Dedifferentiated amniotic fluid mesenchymal stem cell (primary cell): ENCODE data around the gene CAV2.

Experiments used
- DNase-seq: peaks from one replicate; pipeline ENCODE4 v3.0.0-alpha.2; 2016; ENCODE audit errors: extremely low spot score

Gene CAV2

GRCh38 chr7:116524609-116525297 is 25.2 kb downstream of the CAV2 start, which contains the start of gene CAV1:
Gene CAV1 (plus strand): TSS chr7:116525036. CDS start chr7:116525063, 27 bp downstream.
- peak; percentile 91 for DNase-seq

DNA sequence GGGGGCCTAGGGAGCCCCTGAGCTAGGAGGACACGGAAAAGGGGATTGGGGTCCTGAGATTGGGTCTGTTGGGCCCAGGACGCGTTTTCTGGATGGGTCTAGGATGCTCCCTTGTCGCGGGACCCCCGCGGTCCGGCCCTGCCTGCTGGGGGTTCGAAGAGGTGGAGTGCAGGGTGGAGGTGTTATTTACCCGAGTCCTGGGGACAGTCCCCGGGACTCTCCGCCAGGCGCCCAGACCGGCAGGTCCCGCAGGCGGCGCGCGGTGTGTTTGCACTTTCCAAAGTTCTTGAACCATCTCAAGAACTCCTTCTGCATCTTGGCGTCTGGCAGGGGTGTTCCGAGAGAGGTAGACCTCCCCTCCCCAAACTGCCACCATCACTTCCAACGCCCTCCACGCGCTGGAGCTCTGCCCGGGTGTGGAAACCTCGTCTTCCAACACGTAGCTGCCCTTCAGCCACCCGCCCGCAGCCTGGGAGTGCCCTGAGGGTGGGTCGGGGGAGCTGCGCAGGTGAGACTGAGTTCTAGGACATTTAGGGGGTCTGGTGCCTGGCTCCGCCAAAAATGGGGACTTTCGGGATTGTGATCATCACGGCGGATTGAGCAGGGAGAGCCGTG is 25.9 kb downstream of the CAV2 start:
- no peak for DNase-seq

GRCh38 chr7:116525913-116526861 is 26.6 kb downstream of the CAV2 start:
- peak; percentile 82 for DNase-seq

GRCh38 chr7:116526897-116527296 is 27.4 kb downstream of the CAV2 start:
- DNase-seq = no peak

DNA sequence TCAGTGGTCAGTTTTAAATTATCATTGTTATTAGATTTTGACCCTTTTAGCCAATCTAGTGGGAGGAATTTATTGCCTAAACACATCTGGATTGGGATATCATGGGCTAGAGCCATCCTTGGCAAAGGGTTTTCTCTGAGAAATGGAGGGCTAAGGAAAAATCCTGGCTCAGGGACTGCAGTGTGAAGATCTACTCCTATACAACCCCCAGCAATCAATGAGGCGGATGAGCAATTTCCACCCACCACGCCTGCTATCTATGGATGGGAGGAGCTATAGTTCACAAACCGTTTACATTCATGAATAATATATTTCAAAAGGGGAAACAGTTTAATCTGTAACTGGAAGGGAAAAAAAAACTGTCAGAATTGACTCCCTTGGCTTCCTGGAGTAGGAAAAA is 28.0 kb downstream of the CAV2 start:
- DNase-seq = no peak

GRCh38 chr7:116528008-116528789 is 28.7 kb downstream of the CAV2 start:
- DNase-seq = peak; percentile 93

- no peak for DNase-seq
These were observed 29.7 kb downstream of the CAV2 start for GRCh38 chr7:116529250-116529649.

DNA sequence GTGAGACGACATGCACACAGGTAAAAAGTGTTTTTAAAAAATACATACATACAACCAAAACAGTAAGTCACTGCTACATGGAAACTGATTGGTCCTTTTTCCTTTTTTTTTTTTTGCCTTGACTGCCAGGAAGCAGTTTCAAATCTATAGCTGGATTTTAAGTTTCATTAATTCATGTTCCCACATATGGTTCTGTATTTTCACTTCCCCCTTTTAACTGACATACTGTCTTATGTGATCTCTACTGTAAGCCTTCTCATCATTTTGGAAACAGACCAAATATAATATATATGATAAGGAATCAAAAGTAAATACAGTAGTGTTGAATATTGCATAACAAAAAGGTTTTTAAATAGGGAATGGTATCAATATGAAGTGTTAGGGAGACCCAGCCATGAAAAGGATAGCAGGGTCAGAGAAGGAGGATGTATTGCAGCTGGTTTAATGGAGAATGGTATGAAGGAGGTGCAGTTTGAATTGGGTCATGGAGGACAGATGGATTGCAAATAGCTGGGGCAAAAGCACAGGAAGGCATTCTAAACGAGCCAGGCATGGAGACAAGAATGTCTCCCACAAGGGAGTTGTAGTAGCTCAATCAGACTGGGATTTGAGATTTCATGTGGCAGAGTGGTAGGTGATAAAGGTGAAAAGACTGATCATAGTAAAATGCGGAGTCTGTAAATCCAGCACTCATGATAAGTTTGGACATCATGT is 30.7 kb downstream of the CAV2 start:
- no peak for DNase-seq

GRCh38 chr7:116532102-116532688 is 32.7 kb downstream of the CAV2 start:
- no peak for DNase-seq

DNA sequence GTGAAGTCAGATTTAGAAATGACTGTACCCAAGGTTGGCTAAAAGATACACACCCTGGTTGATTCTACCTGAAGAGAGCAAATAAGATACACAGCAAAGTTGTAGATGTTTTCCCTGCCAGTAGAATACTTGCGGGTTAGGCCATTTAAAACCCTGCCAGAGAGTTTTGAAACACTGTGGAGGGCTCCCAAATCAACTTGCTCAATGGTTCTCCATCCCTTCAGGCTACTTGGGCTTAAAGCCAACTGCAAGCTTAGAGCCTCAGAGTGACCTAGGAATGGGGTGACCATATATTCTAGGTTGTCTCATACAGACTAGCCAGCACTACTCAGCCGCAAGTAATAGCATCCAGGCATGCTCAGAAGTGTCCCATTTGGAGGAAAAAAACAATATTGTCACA is 35.3 kb downstream of the CAV2 start:
- DNase-seq = no peak

GRCh38 chr7:116535416-116535815 is 35.9 kb downstream of the CAV2 start:
- DNase-seq = no peak

GRCh38 chr7:116538138-116538537 is 38.6 kb downstream of the CAV2 start:
- DNase-seq = no peak

GRCh38 chr7:116539879-116540278 is 40.3 kb downstream of the CAV2 start:
- DNase-seq = no peak

DNA sequence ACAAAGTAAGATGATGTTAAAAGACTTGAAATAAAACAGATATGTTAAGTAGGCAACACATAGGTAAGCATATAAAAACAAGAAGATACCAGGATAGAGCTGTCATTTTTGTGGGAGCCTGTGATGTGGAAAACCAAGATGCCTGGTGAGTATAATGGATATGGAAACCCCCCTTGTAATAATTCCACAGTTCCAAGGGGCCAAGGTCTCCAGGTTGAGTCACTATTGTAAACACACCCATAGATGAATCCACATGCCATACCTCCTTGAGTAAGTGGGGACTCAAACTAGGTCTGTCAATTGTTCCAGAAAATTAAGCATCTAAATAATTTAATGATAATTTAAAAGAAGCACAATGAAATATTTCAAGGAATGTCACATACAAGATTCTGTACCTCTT is 41.2 kb downstream of the CAV2 start:
- no peak for DNase-seq

DNA sequence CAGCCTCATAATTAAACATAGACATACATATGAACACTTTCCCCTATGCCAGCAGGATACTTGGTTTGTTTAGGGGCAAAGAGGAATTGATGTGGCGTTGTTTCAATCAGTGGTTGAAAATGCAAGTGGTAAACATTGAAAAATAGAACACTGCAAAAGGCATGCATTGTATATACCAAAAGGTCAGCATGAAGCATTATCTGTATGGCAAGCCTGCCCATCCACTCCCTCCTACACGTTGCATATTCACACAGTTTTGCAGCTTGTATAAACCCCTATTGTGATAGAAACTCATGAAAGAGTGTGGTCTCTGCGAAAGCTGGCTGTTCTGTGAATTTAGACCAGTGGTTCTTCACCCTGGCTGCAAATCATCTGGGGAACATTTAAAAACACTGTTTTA is 42.4 kb downstream of the CAV2 start:
- DNase-seq = no peak

DNA sequence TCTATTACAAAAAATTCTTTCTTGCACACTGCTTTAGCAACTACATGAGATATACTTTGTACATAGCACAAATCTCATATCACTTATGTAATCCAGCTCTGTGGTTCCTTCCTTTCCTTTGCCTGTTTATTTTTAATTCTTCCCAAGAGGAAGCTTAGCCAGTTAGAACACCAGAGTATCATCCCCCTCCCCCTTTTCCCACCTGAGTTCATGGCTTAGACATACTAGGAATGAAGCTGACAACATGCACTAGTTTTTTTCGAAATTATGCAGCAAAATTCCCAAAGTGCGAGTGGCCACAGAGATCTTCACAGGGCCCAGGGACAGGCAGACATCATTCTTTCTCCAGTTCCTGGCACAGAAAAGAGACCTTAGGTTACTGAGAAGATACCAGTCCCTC is 43.1 kb downstream of the CAV2 start:
- DNase-seq = no peak

DNA sequence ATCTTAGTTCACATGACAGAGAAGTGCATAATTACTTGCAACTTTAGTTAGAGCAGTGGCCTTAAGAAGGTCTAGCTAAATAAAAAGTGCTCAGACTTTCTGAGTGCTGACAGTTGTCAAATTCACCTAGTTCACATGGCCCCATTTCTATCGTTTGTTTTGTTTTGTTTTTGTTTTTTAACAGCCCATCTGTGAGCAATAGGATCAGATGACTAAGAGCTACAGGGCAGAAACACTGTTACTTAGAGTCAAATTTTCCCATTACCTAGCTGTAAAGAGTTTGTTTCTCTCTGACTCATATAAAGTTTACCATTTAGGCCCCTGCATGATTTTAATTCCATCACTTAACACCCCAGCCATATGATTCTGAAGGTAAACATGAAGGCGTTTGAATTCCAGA is 44.1 kb downstream of the CAV2 start:
- no peak for DNase-seq

- DNase-seq = no peak
These were observed 44.9 kb downstream of the CAV2 start for GRCh38 chr7:116544487-116544886.

DNA sequence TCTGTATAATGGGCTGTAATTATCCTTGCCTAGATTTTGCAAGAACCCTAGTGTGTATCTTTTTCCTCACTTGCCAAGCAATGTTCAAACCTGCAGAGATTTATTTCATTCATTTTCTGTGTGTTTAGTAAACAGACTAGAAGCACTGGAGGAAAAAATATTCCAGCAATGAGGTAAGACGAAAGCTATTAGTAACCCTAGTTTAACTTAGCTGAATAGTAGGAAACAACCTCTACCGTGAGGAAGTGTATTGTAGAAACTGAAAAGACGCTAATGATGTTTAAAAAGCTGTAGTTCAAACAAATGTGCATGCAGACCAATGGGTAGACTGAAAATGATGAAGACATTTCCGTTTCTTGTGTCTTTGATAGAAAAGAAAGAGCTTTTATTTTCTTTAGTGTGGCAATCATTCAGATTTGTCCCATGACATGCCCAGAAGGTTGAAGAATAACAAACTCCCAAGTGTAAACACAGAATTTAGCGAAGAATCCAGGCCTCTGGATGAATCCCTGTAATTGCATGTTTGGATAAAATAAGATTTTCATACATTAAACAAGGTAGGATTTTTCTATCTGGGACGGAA is 46.0 kb downstream of the CAV2 start:
- no peak for DNase-seq

- DNase-seq = no peak
These were observed 46.5 kb downstream of the CAV2 start for GRCh38 chr7:116546054-116546453.
